ENCODE results near the gene MB.

The MB gene

GRCh38 chr22:35572556-35572955 is 44.6 kb downstream of the MB start:
- no peak for DNase-seq (ENCODE audit: low spot score)
- TF ChIP-seq CTCF (IDR thresholded peaks at IDR 0.05; ENCODE audit: extremely low read depth, insufficient read depth, missing control alignments), result no peak
- in situ Hi-C loops (cut with MboI; ENCODE audit: low pct_unique_long_range_greater_than_20kb, low sequenced_read_pairs, unreplicated experiment), result no loop called here

GRCh38 chr22:35570686-35571194 is 46.4 kb downstream of the MB start:
- in situ Hi-C loops (cut with MboI; ENCODE audit: low pct_unique_long_range_greater_than_20kb, low sequenced_read_pairs, unreplicated experiment), result no loop called here
- TF ChIP-seq CTCF (IDR thresholded peaks at IDR 0.05; ENCODE audit: extremely low read depth, insufficient read depth, missing control alignments), result no peak

GRCh38 chr22:35569916-35570315 is 47.2 kb downstream of the MB start:
- no peak for TF ChIP-seq CTCF (IDR thresholded peaks at IDR 0.05; ENCODE audit: extremely low read depth, insufficient read depth, missing control alignments)
- in situ Hi-C loops (cut with MboI; ENCODE audit: low pct_unique_long_range_greater_than_20kb, low sequenced_read_pairs, unreplicated experiment), result no loop called here

More at GRCh38 chr22:35570686-35571194, 46.4 kb downstream of the MB start:
- no peak for DNase-seq (ENCODE audit: low spot score)

GRCh38 chr22:35568751-35569739 is 48.1 kb downstream of the MB start:
- DNase-seq (ENCODE audit: low spot score), result no peak
- in situ Hi-C loops (cut with MboI; ENCODE audit: low pct_unique_long_range_greater_than_20kb, low sequenced_read_pairs, unreplicated experiment), result no loop called here
- no peak for TF ChIP-seq CTCF (IDR thresholded peaks at IDR 0.05; ENCODE audit: extremely low read depth, insufficient read depth, missing control alignments)

More at GRCh38 chr22:35569916-35570315, 47.2 kb downstream of the MB start:
- no peak for DNase-seq (ENCODE audit: low spot score)

GRCh38 chr22:35567351-35568141 is 49.6 kb downstream of the MB start:
- DNase-seq (ENCODE audit: low spot score), result no peak
- in situ Hi-C loops (cut with MboI; ENCODE audit: low pct_unique_long_range_greater_than_20kb, low sequenced_read_pairs, unreplicated experiment), result no loop called here
- TF ChIP-seq CTCF (IDR thresholded peaks at IDR 0.05; ENCODE audit: extremely low read depth, insufficient read depth, missing control alignments), result no peak
